Upper lobe of left lung (tissue), 6 donors: ENCODE measurements around the gene SNX32. TPM values are rescaled to one million over a fixed set of nuclear protein-coding genes. Genes with fewer than 3 reads are reported as not detected.

Source experiments
- ATAC-seq, 2 donors: fragments of 200-7000 bp; cut with Tn5 transposase; one replicate each; pipeline ENCODE4 v1.9.1; 2022; ENCODE audit warnings: mild to moderate bottlenecking in 2 of 2, moderate library complexity in 2 of 2; ENCODE audit not compliant: low FRiP score in 2 of 2
- DNase-seq, 2 donors: peaks; one replicate each; pipeline ENCODE4 v3.0.0-alpha.2; 2019 to 2020
- H3K27ac ChIP-seq, 4 donors: fragments of 200-600 bp; sonication (generic); one replicate each; pipeline ENCODE4 v1.5.1; 2016 to 2019
- H3K27me3 ChIP-seq, 4 donors: fragments of 200-600 bp; sonication (generic); one replicate each; pipeline ENCODE4 v1.5.1; 2017 to 2019
- H3K36me3 ChIP-seq, 4 donors: fragments of 200-600 bp; sonication (generic); one replicate each; pipeline ENCODE4 v1.5.1; 2016 to 2019
- H3K4me1 ChIP-seq, 4 donors: fragments of 200-600 bp; sonication (generic); one replicate each; pipeline ENCODE4 v1.5.1; 2018 to 2019
- H3K4me3 ChIP-seq, 4 donors: fragments of 200-600 bp; sonication (generic); one replicate each; pipeline ENCODE4 v1.5.1; 2017 to 2019; ENCODE audit warnings: mild to moderate bottlenecking in 2 of 4, moderate library complexity in 1 of 4
- H3K9me3 ChIP-seq, 4 donors: fragments of 200-600 bp; sonication (generic); one replicate each; pipeline ENCODE4 v1.5.1; 2018 to 2019
- CTCF ChIP-seq, 6 experiments: fragments of 450-650 bp in 4 of 6; fragments of 200-600 bp in 2 of 6; sonication (generic) in 2 of 6; IDR thresholded peaks; one replicate each; pipeline ENCODE4 v1.5.1; 2016 to 2019; ENCODE audit warnings: antibody characterized with exemption in 6 of 6
- EP300 ChIP-seq, 4 donors: sonication (generic); formaldehyde crosslinking; IDR thresholded peaks; one replicate each; pipeline ENCODE4 v1.5.1; 2017; ENCODE audit warnings: antibody characterized with exemption in 4 of 4, control low read depth in 2 of 4
- POLR2A ChIP-seq, 4 donors: fragments of 450-650 bp; IDR thresholded peaks; one replicate each; pipeline ENCODE4 v1.5.1; 2016 to 2017; ENCODE audit warnings: antibody characterized with exemption in 4 of 4, mild to moderate bottlenecking in 2 of 4
- POLR2AphosphoS5 ChIP-seq, 2 donors: sonication (generic); formaldehyde crosslinking; IDR thresholded peaks; one replicate each; pipeline ENCODE4 v1.5.1; 2017; ENCODE audit warnings: antibody characterized with exemption in 2 of 2
- WGBS, 2 donors: methylation state at CpG; one replicate each; pipeline ENCODE4 v1.1.5; 2017 to 2018; 5-methylcytosine and 5-hydroxymethylcytosine counted together
- total RNA-seq, 6 donors: library from RNA; depleted of rRNA in 4 of 6; stranded (reverse); fragments of >200 nt in 4 of 6; gene quantifications; one replicate each; pipeline versions ENCODE4 v1.1.0 to v1.2.1, GENCODE V29; 2016 to 2021
- donor health status: DM: no; HTN: no; CAD: no; lungs with moderate emphysema.
- donor health status: DM: no; HTN: yes; CAD: no; lungs with severe emphysema.

Gene SNX32
- total RNA-seq, 6 donors from 2014 or later, result 0.37 to 0.69 TPM; not detected in 4

DNA sequence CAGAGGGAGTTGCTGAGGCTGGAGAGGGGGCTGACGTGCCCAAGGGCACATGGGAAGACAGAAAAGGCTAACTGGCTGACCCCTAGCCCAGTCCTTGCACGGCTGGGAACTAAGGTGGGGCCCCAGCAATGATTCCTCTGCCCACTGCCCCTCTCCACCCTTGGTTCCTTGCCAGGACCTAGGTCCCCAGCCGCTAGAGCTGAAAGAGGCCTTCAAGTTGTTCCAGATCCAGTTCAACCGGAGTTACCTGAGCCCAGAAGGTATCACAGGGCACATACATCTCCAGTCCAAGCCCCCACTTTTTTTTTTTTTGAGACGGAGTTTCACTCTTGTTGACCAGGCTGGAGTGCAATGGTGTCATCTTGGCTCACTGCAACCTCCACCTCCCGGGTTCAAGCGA, 46.3 kb downstream of the SNX32 start:
- peak overlapping the region in 1 of 4 donors; percentile 12 for H3K27ac ChIP-seq
- 55 to 81% methylated on average over 5 to 7 of the region's 7 CpGs for WGBS, 2 donors
- H3K36me3 ChIP-seq, result peaks cover 6 to 30% (median 22%) of the 10 kb centered on the region in 4 donors
- ATAC-seq (no peak), DNase-seq (no peak)
- H3K9me3 ChIP-seq, result no peaks in the 10 kb centered on the region
- peaks cover 0 to 7% (median 6%) of the 10 kb centered on the region in 4 donors for H3K4me1 ChIP-seq
- H3K4me3 ChIP-seq, result peak overlapping the region in 2 of 4 donors; percentile 11 to 29
- H3K27me3 ChIP-seq, result no peaks in the 10 kb centered on the region
- TF ChIP-seq EP300 (IDR thresholded peaks at IDR 0.05) (no peak), POLR2A (IDR thresholded peaks at IDR 0.05) (no peak), POLR2AphosphoS5 (IDR thresholded peaks at IDR 0.05) (no peak), CTCF (IDR thresholded peaks at IDR 0.05) (no peak)

DNA sequence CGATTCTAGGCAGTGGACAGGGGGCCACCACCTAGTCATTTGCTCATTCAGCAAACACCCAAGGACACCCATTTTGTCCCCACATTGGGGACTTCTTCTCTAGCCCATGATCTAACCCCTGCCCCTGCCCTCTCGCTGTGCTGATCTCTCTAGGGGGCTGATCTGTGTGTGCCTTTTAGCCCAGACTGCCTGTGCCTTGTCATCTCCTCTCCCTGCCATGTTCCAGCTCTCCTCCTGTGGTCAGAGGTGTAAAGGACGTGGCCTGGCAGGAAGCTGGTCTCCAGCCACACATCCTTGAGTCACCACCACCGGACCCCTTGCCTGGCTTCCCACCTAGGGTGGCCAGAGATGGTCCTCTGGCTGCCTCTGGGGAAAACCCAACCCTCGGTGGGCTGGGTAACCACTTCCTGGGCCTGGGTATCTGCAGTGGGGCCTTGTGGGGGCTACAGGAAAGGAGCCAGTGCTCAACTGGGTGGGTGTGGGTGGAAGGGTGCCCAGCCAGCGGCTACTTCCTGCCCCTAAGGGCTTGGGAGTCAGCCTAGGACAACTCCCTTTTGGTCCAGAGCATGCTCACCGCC, 47.2 kb downstream of the SNX32 start:
- H3K27me3 ChIP-seq, result no peaks in the 10 kb centered on the region
- peaks cover 6 to 39% (median 30%) of the 10 kb centered on the region in 4 donors for H3K36me3 ChIP-seq
- 50 to 94% methylated on average over 3 to 6 of the region's 7 CpGs for WGBS, 2 donors
- TF ChIP-seq POLR2AphosphoS5 (IDR thresholded peaks at IDR 0.05) (no peak), EP300 (IDR thresholded peaks at IDR 0.05) (no peak), CTCF (IDR thresholded peaks at IDR 0.05) (no peak), POLR2A (IDR thresholded peaks at IDR 0.05) (no peak)
- peak overlapping the region in 2 of 4 donors; percentile 12 to 35 for H3K27ac ChIP-seq
- H3K4me1 ChIP-seq, result peaks cover 0 to 11% (median 8%) of the 10 kb centered on the region in 4 donors
- H3K9me3 ChIP-seq, result no peaks in the 10 kb centered on the region
- ATAC-seq, result no peak
- peak overlapping the region in 1 of 4 donors; percentile 13 for H3K4me3 ChIP-seq
- no peak for DNase-seq

GRCh38 chr11:65882120-65883057, 48.6 kb downstream of the SNX32 start:
- no peaks in the 10 kb centered on the region for H3K27me3 ChIP-seq
- H3K4me1 ChIP-seq, result peaks cover 2 to 16% (median 12%) of the 10 kb centered on the region in 4 donors
- 89 to 91% methylated on average over 23 to 30 of the region's 30 CpGs for WGBS, 2 donors
- DNase-seq (peak in 1 of 2 donors; percentile 63), ATAC-seq (no peak)
- H3K36me3 ChIP-seq, result peaks cover 6 to 48% (median 30%) of the 10 kb centered on the region in 4 donors
- H3K27ac ChIP-seq, result no peak overlapping the region
- no peaks in the 10 kb centered on the region for H3K9me3 ChIP-seq
- no peak overlapping the region for H3K4me3 ChIP-seq
- TF ChIP-seq CTCF (IDR thresholded peaks at IDR 0.05) (no peak), POLR2A (IDR thresholded peaks at IDR 0.05) (no peak), EP300 (IDR thresholded peaks at IDR 0.05) (no peak), POLR2AphosphoS5 (IDR thresholded peaks at IDR 0.05) (no peak)

GRCh38 chr11:65883058-65883761, 49.4 kb downstream of the SNX32 start:
- H3K27ac ChIP-seq, result no peak overlapping the region
- H3K9me3 ChIP-seq, result no peaks in the 10 kb centered on the region
- no peaks in the 10 kb centered on the region for H3K27me3 ChIP-seq
- TF ChIP-seq POLR2A (IDR thresholded peaks at IDR 0.05), result no peak
- TF ChIP-seq EP300 (IDR thresholded peaks at IDR 0.05), result no peak
- TF ChIP-seq CTCF (IDR thresholded peaks at IDR 0.05), result no peak
- TF ChIP-seq POLR2AphosphoS5 (IDR thresholded peaks at IDR 0.05), result no peak
- peaks cover 6 to 48% (median 30%) of the 10 kb centered on the region in 4 donors for H3K36me3 ChIP-seq
- no peak overlapping the region for H3K4me3 ChIP-seq
- DNase-seq (no peak), ATAC-seq (no peak)
- 86 to 92% methylated on average over 11 to 13 of the region's 13 CpGs for WGBS, 2 donors
- peaks cover 8 to 24% (median 18%) of the 10 kb centered on the region in 4 donors for H3K4me1 ChIP-seq
